DOHH2 (cell line): Measurements from ENCODE around the gene PEX3.

Source experiments
- EZH2phosphoT487 ChIP-seq: fragments of 200-600 bp; sonication (generic); IDR thresholded peaks from 2 replicates; pipeline ENCODE4 v1.6.1; 2017; ENCODE audit warnings: borderline replicate concordance, mild to moderate bottlenecking, antibody characterized with exemption, low read length, moderate library complexity, mixed read lengths
- TF ChIP-seq, protein P1 (sequence below): fragments of 200-600 bp; sonication (generic); IDR thresholded peaks from one replicate; pipeline ENCODE4 v1.5.1; 2014; ENCODE audit warnings: antibody characterized with exemption, mild to moderate bottlenecking, low read depth, low read length; ENCODE audit not compliant: poor library complexity, severe bottlenecking

DNA sequence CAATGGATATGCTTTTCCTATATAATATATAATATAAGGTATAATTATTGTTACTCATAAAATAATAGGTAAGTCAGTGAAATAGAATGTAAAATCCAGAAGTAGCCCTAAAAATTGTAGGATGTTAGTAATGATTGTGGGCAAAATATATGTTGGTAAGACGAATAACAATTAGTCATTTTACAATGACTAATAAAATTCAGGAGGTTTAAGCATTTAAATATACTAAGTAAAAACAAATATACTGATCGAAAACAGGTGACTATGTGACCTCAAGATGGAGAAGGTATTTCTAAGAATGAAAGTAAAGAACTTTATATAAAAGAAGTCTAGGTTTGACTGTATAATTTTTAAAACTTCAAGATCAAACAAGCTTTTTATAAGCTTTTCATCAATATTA is 32.0 kb downstream of the PEX3 start:
- TF ChIP-seq, protein P1, sequence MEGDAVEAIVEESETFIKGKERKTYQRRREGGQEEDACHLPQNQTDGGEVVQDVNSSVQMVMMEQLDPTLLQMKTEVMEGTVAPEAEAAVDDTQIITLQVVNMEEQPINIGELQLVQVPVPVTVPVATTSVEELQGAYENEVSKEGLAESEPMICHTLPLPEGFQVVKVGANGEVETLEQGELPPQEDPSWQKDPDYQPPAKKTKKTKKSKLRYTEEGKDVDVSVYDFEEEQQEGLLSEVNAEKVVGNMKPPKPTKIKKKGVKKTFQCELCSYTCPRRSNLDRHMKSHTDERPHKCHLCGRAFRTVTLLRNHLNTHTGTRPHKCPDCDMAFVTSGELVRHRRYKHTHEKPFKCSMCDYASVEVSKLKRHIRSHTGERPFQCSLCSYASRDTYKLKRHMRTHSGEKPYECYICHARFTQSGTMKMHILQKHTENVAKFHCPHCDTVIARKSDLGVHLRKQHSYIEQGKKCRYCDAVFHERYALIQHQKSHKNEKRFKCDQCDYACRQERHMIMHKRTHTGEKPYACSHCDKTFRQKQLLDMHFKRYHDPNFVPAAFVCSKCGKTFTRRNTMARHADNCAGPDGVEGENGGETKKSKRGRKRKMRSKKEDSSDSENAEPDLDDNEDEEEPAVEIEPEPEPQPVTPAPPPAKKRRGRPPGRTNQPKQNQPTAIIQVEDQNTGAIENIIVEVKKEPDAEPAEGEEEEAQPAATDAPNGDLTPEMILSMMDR: no peak
- no peak for TF ChIP-seq EZH2phosphoT487
